Endothelial cell of umbilical vein (primary cell): ENCODE results near the gene DCDC1.

Experiments
- POLR2A ChIP-seq: IDR thresholded peaks from 2 replicates; pipeline ENCODE4 v1.6.1; 2012; ENCODE audit warnings: low read depth, mild to moderate bottlenecking, control low read depth, low read length
- POLR2AphosphoS5 ChIP-seq: IDR thresholded peaks from 2 replicates; pipeline ENCODE4 v1.6.1; 2012; ENCODE audit warnings: low read depth, mild to moderate bottlenecking, control low read depth, low read length, moderate library complexity; ENCODE audit not compliant: insufficient read depth
- TF ChIP-seq, protein P1 (sequence below), 2 donors: IDR thresholded peaks; 1 replicate in 1 of 2; 2 replicates in 1 of 2; pipeline ENCODE4 v1.5.1; 2011; ENCODE audit warnings: low read length in 2 of 2, mild to moderate bottlenecking in 2 of 2, moderate library complexity in 2 of 2, control low read depth in 1 of 2, inconsistent platforms in 1 of 2, low read depth in 1 of 2; ENCODE audit not compliant: insufficient read depth in 1 of 2; ENCODE audit errors: extremely low read depth in 1 of 2

DNA sequence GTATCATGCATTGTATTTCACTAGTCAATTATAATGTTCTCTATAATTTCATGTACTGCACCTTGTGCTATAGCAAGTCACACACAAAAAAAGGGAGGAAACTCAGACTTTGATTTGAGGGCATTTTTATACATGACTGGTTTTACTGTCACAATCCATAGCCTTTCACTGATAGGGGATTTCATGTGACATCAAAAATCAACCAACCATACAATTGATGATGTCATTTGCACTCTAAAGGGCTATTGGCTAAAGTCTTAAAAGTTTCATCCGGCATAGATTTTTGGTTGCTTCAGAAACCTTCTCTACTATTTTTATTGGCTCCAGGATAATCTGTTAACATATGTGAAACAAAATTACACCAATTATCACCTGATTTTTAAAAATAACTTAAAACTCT lies 237.8 kb downstream of the DCDC1 start:
- TF ChIP-seq POLR2AphosphoS5 (no peak), POLR2A (no peak)
- TF ChIP-seq, protein P1, sequence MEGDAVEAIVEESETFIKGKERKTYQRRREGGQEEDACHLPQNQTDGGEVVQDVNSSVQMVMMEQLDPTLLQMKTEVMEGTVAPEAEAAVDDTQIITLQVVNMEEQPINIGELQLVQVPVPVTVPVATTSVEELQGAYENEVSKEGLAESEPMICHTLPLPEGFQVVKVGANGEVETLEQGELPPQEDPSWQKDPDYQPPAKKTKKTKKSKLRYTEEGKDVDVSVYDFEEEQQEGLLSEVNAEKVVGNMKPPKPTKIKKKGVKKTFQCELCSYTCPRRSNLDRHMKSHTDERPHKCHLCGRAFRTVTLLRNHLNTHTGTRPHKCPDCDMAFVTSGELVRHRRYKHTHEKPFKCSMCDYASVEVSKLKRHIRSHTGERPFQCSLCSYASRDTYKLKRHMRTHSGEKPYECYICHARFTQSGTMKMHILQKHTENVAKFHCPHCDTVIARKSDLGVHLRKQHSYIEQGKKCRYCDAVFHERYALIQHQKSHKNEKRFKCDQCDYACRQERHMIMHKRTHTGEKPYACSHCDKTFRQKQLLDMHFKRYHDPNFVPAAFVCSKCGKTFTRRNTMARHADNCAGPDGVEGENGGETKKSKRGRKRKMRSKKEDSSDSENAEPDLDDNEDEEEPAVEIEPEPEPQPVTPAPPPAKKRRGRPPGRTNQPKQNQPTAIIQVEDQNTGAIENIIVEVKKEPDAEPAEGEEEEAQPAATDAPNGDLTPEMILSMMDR (IDR thresholded peaks at IDR 0.05; ENCODE audit: extremely low read depth in 1 of 2, insufficient read depth in 1 of 2, low read depth in 1 of 2, low read length in 2 of 2) = no peak
